ENCODE data around the gene ARHGAP15.

DNA sequence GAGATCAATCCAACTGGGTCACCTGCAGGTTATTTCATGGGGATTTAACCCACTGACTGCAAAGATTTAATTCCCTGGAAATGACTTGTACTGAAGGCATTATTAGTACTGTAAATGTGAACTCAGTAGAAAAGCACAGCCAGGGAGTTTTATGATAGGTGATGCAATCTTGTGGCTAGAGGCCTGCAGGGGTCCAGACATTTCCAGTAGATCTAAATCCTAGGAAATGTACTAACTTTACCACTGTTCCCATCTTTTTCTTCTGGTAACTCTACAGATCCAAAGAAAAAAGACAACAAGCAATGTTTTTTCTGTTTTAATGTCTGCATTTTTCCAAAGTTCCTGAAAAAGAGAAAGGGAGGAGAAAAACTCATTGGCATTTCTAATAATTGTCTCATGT is 500.1 kb downstream of the ARHGAP15 start:
- TF ChIP-seq CTCF (IDR thresholded peaks at IDR 0.05) (no peak), ZFX (IDR thresholded peaks at IDR 0.05; ENCODE audit: borderline replicate concordance) (no peak)

Measured in 22Rv1 (cell line).